ENCODE results near the gene PHYH.

PHYH gene

GRCh38 chr10:13327534-13327933, 27.7 kb upstream of the PHYH start:
- DNase-seq: no peak
- intact Hi-C loops (cut with DNase I): no loop called here

- peak in 2 of 10 donors; percentile 37 to 50 for DNase-seq
- intact Hi-C loops (cut with DNase I): no loop called here
Measured at GRCh38 chr10:13322615-13323148, 22.8 kb upstream of the PHYH start.

GRCh38 chr10:13321576-13321975, 21.7 kb upstream of the PHYH start:
- intact Hi-C loops (cut with DNase I): no loop called here
- DNase-seq: peak in 1 of 10 donors; percentile 47

GRCh38 chr10:13319166-13319565, 19.3 kb upstream of the PHYH start:
- intact Hi-C loops (cut with DNase I): no loop called here
- DNase-seq: no peak

GRCh38 chr10:13317474-13317873, 17.6 kb upstream of the PHYH start:
- DNase-seq: no peak
- intact Hi-C loops (cut with DNase I): no loop called here

GRCh38 chr10:13316635-13317311, 16.9 kb upstream of the PHYH start:
- intact Hi-C loops (cut with DNase I): no loop called here
- DNase-seq: peak in 1 of 10 donors; percentile 68

- DNase-seq: no peak
- intact Hi-C loops (cut with DNase I): no loop called here
Measured at GRCh38 chr10:13315361-13315760, 15.5 kb upstream of the PHYH start.

GRCh38 chr10:13311177-13311575, 11.3 kb upstream of the PHYH start:
- intact Hi-C loops (cut with DNase I): no loop called here
- DNase-seq: peak in 3 of 10 donors; percentile 21 to 50 (median 34)

- peak in 2 of 10 donors; percentile 5 to 52 for DNase-seq
- intact Hi-C loops (cut with DNase I): no loop called here
Measured at GRCh38 chr10:13310518-13311176, 10.8 kb upstream of the PHYH start.

- intact Hi-C loops (cut with DNase I): no loop called here
- DNase-seq: peak in 1 of 10 donors; percentile 3
Measured at GRCh38 chr10:13309792-13310191, 9.9 kb upstream of the PHYH start.

GRCh38 chr10:13308096-13308495, 8.2 kb upstream of the PHYH start:
- intact Hi-C loops (cut with DNase I): no loop called here
- DNase-seq: no peak

GRCh38 chr10:13306103-13306502, 6.2 kb upstream of the PHYH start:
- no peak for DNase-seq
- intact Hi-C loops (cut with DNase I): no loop called here

GRCh38 chr10:13302821-13303555, 3.1 kb upstream of the PHYH start:
- intact Hi-C loops (cut with DNase I): loop anchor here (2.0 kb wide), 1 partner anchor 202 kb away; the partner anchor contains the start of gene OPTN
- DNase-seq: no peak

- intact Hi-C loops (cut with DNase I): no loop called here
- DNase-seq: no peak
Measured at GRCh38 chr10:13298748-13299436, 972 bp downstream of the PHYH start.

- no peak for DNase-seq
- intact Hi-C loops (cut with DNase I): no loop called here
Measured at GRCh38 chr10:13296476-13296875, 3.4 kb downstream of the PHYH start.

- intact Hi-C loops (cut with DNase I): no loop called here
Measured at GRCh38 chr10:13294784-13295183, 5.1 kb downstream of the PHYH start.

GRCh38 chr10:13291821-13292773, 7.8 kb downstream of the PHYH start:
- intact Hi-C loops (cut with DNase I): no loop called here
- no peak for DNase-seq

More at GRCh38 chr10:13294784-13295183, 5.1 kb downstream of the PHYH start:
- no peak for DNase-seq

- intact Hi-C loops (cut with DNase I): no loop called here
- DNase-seq: no peak
Measured at GRCh38 chr10:13291061-13291460, 8.8 kb downstream of the PHYH start.

GRCh38 chr10:13284050-13284449, 15.8 kb downstream of the PHYH start:
- DNase-seq: peak in 1 of 10 donors; percentile 25
- intact Hi-C loops (cut with DNase I): no loop called here
